ENCODE results near the gene DDAH1. TPM values are rescaled to one million over a fixed set of nuclear protein-coding genes. Genes with fewer than 3 reads are reported as not detected.

The DDAH1 gene
- total RNA-seq, 1 experiment from 2014 or later = 65.9 TPM

GRCh38 chr1:85371021-85371420 is 93.9 kb downstream of the DDAH1 start:
- DNase-seq (peak; percentile 33), ATAC-seq (peak; percentile 6)
- BruUV-seq (replicated peaks) = no TSS peak
- H3K9me2 ChIP-seq (replicated peaks; ENCODE audit: low read length) = no peaks in the 10 kb centered on the region
- no peaks in the 10 kb centered on the region for H3K27me3 ChIP-seq (ENCODE audit: low read length)
- H3K9me3 ChIP-seq (ENCODE audit: low read length) = no peaks in the 10 kb centered on the region
- no peak overlapping the region for H3K27ac ChIP-seq (ENCODE audit: low read length)
- no peak overlapping the region for H3K9ac ChIP-seq (ENCODE audit: low read length)
- ChIA-PET POLR2A (ENCODE audit: unreplicated experiment) (interaction anchor here (0.6 to 0.7 kb wide), 2 partner anchors 23 to 27 kb away, joined by 3 to 4 read pairs; no protein-coding TSS in a partner anchor), CTCF (interaction anchor here (0.6 kb wide), 1 partner anchor 95 kb away, joined by 3 read pairs; the partner anchor contains the start of gene BCL10)
- no peak overlapping the region for H3K4me2 ChIP-seq (ENCODE audit: low read length)
- H3K79me2 ChIP-seq (ENCODE audit: low read length) = peaks cover 91% of the 10 kb centered on the region
- intact Hi-C loops (cut with micrococcal nuclease) = no loop called here
- TF ChIP-seq EZH2 (IDR thresholded peaks at IDR 0.05; ENCODE audit: low read length, unreplicated experiment) = no peak
- no peak for TF ChIP-seq EZH2phosphoT487 (IDR thresholded peaks at IDR 0.05; ENCODE audit: borderline replicate concordance, low read length)
- no peak for TF ChIP-seq CTCF (conservative IDR thresholded peaks at IDR 0.05; ENCODE audit: low read depth, low read length)
- no peaks in the 10 kb centered on the region for H4K20me1 ChIP-seq (ENCODE audit: low read length)
- H3K4me1 ChIP-seq (ENCODE audit: insufficient read depth, low read length) = peaks cover 50% of the 10 kb centered on the region
- no peaks in the 10 kb centered on the region for H3F3A ChIP-seq (ENCODE audit: low read length, unreplicated experiment)
- H2AFZ ChIP-seq (ENCODE audit: low read length) = no peak overlapping the region
- no peaks in the 10 kb centered on the region for H3K36me3 ChIP-seq (ENCODE audit: low read depth, low read length)
- no peak overlapping the region for H3K4me3 ChIP-seq (ENCODE audit: low read length)

- Histone ChIP-seq H3K9me2 (replicated peaks; ENCODE audit: low read length) (no peaks in the 10 kb centered on the region), H3K4me3 (ENCODE audit: low read length) (no peak overlapping the region), H3K4me2 (ENCODE audit: low read length) (no peak overlapping the region), H2AFZ (ENCODE audit: low read length) (no peak overlapping the region), H3K27me3 (ENCODE audit: low read length) (no peaks in the 10 kb centered on the region), H3K9ac (ENCODE audit: low read length) (no peak overlapping the region), H3K4me1 (ENCODE audit: insufficient read depth, low read length) (peaks cover 40% of the 10 kb centered on the region), H3F3A (ENCODE audit: low read length, unreplicated experiment) (no peaks in the 10 kb centered on the region), H3K9me3 (ENCODE audit: low read length) (no peaks in the 10 kb centered on the region), H3K27ac (ENCODE audit: low read length) (no peak overlapping the region), H3K79me2 (ENCODE audit: low read length) (peaks cover 93% of the 10 kb centered on the region), H4K20me1 (ENCODE audit: low read length) (no peaks in the 10 kb centered on the region), H3K36me3 (ENCODE audit: low read depth, low read length) (no peaks in the 10 kb centered on the region)
- DNase-seq = no peak
- ChIA-PET POLR2A (ENCODE audit: unreplicated experiment) (no interaction called here), CTCF (no interaction called here)
- no TSS peak for BruUV-seq (replicated peaks)
- ATAC-seq = no peak
- TF ChIP-seq EZH2 (IDR thresholded peaks at IDR 0.05; ENCODE audit: low read length, unreplicated experiment) = no peak
- TF ChIP-seq CTCF (conservative IDR thresholded peaks at IDR 0.05; ENCODE audit: low read depth, low read length) = no peak
- TF ChIP-seq EZH2phosphoT487 (IDR thresholded peaks at IDR 0.05; ENCODE audit: borderline replicate concordance, low read length) = no peak
- intact Hi-C loops (cut with micrococcal nuclease) = no loop called here
Observed at GRCh38 chr1:85368073-85368770, 96.7 kb downstream of the DDAH1 start.

Data from PC-3 (cell line).